Loucy (cell line): Measurements from ENCODE around the gene VAV1.

Experiments used
- EZH2phosphoT487 ChIP-seq: fragments of 200-600 bp; IDR thresholded peaks from 2 replicates; pipeline ENCODE4 v1.6.1; 2018; ENCODE audit warnings: antibody characterized with exemption, mild to moderate bottlenecking, moderate library complexity, borderline replicate concordance
- TF ChIP-seq, protein P1 (sequence below): fragments of 200-600 bp; sonication (generic); conservative IDR thresholded peaks from 2 replicates; pipeline ENCODE4 v1.5.1; 2014; ENCODE audit warnings: mild to moderate bottlenecking, antibody characterized with exemption, low read length

DNA sequence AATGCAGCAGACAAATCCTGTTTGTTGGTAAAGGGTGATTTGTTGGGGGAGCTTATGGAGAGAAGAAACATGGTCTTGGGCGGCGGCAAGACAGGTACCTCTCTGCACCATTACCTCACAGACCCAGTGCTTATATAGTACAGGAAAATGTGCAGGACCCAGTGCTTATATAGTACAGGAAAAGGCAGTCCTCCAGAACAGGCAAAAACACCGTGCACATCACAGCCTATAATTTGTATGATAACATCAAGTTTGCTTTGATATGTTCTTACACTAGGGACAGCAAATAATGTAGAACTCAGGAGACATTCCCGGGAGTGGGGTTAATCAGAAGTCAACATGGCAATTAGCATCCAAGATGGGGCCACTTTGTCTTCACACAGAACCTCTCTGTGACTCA is 20.9 kb downstream of the VAV1 start:
- TF ChIP-seq, protein P1, sequence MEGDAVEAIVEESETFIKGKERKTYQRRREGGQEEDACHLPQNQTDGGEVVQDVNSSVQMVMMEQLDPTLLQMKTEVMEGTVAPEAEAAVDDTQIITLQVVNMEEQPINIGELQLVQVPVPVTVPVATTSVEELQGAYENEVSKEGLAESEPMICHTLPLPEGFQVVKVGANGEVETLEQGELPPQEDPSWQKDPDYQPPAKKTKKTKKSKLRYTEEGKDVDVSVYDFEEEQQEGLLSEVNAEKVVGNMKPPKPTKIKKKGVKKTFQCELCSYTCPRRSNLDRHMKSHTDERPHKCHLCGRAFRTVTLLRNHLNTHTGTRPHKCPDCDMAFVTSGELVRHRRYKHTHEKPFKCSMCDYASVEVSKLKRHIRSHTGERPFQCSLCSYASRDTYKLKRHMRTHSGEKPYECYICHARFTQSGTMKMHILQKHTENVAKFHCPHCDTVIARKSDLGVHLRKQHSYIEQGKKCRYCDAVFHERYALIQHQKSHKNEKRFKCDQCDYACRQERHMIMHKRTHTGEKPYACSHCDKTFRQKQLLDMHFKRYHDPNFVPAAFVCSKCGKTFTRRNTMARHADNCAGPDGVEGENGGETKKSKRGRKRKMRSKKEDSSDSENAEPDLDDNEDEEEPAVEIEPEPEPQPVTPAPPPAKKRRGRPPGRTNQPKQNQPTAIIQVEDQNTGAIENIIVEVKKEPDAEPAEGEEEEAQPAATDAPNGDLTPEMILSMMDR = no peak
- TF ChIP-seq EZH2phosphoT487 = no peak
